K562 (cell line): ENCODE data around the gene CCDC69.

ENCODE experiments used
- JUND ChIP-seq, 2 experiments: IDR thresholded peaks; 2 replicates in 1 of 2; 3 replicates in 1 of 2; pipeline ENCODE4 v1.6.1; 2011; ENCODE audit warnings: borderline replicate concordance in 2 of 2, low read depth in 2 of 2, low read length in 2 of 2, improper control_type of control experiment in 1 of 2, missing biosample characterization in 1 of 2, missing genetic modification characterization in 1 of 2, missing genetic modification reagents in 1 of 2
- MEF2D ChIP-seq: conservative IDR thresholded peaks from 2 replicates; pipeline ENCODE4 v1.6.1; 2016; ENCODE audit warnings: low read depth, missing genetic modification characterization, missing compliant biosample characterization
- RBFOX2 ChIP-seq: fragments of 200-400 bp; formaldehyde crosslinking; IDR thresholded peaks from 2 replicates; pipeline ENCODE4 v1.6.1; 2017; ENCODE audit warnings: low read depth, mild to moderate bottlenecking, low read length, moderate library complexity
- ZNF282 ChIP-seq: sonication (generic); formaldehyde crosslinking; IDR thresholded peaks from 2 replicates; pipeline ENCODE4 v1.8.1; 2023; ENCODE audit warnings: missing genetic modification reagents
- ZNF584 ChIP-seq: fragments of 200-800 bp; sonication (Bioruptor generic); IDR thresholded peaks from 2 replicates; pipeline ENCODE4 v1.6.1; 2016; ENCODE audit warnings: low read depth, mild to moderate bottlenecking, missing genetic modification characterization, missing compliant biosample characterization
- TF ChIP-seq, protein P1 (sequence below): sonication (generic); formaldehyde crosslinking; IDR thresholded peaks from 2 replicates; pipeline ENCODE4 v1.8.1; 2023; ENCODE audit warnings: mild to moderate bottlenecking, missing genetic modification reagents
- TF ChIP-seq, protein P2 (sequence below), 3 experiments: IDR thresholded peaks in 2 of 3; conservative IDR thresholded peaks in 1 of 3; 2 replicates each; pipeline ENCODE4 v1.5.1; 2011 to 2012; ENCODE audit warnings: low read length in 3 of 3, mild to moderate bottlenecking in 3 of 3, control low read depth in 2 of 3, improper control_type of control experiment in 1 of 3, inconsistent platforms in 1 of 3, low read depth in 1 of 3, mixed read lengths in 1 of 3, moderate library complexity in 1 of 3; ENCODE audit not compliant: insufficient read depth in 2 of 3
- TF ChIP-seq, protein P3 (sequence below): sonication (generic); formaldehyde crosslinking; IDR thresholded peaks from 2 replicates; pipeline ENCODE4 v1.8.0; 2023; ENCODE audit warnings: mild to moderate bottlenecking, missing genetic modification reagents

GRCh38 chr5:151144922-151145321 is 79.0 kb downstream of the CCDC69 start:
- TF ChIP-seq, protein P1, sequence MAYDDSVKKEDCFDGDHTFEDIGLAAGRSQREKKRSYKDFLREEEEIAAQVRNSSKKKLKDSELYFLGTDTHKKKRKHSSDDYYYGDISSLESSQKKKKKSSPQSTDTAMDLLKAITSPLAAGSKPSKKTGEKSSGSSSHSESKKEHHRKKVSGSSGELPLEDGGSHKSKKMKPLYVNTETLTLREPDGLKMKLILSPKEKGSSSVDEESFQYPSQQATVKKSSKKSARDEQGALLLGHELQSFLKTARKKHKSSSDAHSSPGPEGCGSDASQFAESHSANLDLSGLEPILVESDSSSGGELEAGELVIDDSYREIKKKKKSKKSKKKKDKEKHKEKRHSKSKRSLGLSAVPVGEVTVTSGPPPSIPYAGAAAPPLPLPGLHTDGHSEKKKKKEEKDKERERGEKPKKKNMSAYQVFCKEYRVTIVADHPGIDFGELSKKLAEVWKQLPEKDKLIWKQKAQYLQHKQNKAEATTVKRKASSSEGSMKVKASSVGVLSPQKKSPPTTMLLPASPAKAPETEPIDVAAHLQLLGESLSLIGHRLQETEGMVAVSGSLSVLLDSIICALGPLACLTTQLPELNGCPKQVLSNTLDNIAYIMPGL (CRISPR knock-in tag) = no peak
- TF ChIP-seq JUND (IDR thresholded peaks at IDR 0.05; ENCODE audit: borderline replicate concordance, low read depth, low read length) (no peak), JUND (tag; IDR thresholded peaks at IDR 0.05; ENCODE audit: borderline replicate concordance, low read depth, low read length) (no peak), MEF2D (no peak), RBFOX2 (no peak), ZNF282 (CRISPR knock-in tag) (no peak), ZNF584 (CRISPR knock-in tag) (no peak)
- TF ChIP-seq, protein P2, sequence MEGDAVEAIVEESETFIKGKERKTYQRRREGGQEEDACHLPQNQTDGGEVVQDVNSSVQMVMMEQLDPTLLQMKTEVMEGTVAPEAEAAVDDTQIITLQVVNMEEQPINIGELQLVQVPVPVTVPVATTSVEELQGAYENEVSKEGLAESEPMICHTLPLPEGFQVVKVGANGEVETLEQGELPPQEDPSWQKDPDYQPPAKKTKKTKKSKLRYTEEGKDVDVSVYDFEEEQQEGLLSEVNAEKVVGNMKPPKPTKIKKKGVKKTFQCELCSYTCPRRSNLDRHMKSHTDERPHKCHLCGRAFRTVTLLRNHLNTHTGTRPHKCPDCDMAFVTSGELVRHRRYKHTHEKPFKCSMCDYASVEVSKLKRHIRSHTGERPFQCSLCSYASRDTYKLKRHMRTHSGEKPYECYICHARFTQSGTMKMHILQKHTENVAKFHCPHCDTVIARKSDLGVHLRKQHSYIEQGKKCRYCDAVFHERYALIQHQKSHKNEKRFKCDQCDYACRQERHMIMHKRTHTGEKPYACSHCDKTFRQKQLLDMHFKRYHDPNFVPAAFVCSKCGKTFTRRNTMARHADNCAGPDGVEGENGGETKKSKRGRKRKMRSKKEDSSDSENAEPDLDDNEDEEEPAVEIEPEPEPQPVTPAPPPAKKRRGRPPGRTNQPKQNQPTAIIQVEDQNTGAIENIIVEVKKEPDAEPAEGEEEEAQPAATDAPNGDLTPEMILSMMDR (IDR thresholded peaks at IDR 0.05 in 2 of 3, conservative IDR thresholded peaks at IDR 0.05 in 1 of 3; ENCODE audit: insufficient read depth in 2 of 3, low read depth in 1 of 3, low read length in 3 of 3) = no peak
- TF ChIP-seq, protein P3, sequence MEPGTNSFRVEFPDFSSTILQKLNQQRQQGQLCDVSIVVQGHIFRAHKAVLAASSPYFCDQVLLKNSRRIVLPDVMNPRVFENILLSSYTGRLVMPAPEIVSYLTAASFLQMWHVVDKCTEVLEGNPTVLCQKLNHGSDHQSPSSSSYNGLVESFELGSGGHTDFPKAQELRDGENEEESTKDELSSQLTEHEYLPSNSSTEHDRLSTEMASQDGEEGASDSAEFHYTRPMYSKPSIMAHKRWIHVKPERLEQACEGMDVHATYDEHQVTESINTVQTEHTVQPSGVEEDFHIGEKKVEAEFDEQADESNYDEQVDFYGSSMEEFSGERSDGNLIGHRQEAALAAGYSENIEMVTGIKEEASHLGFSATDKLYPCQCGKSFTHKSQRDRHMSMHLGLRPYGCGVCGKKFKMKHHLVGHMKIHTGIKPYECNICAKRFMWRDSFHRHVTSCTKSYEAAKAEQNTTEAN = no peak
